GM23338 (cell line): ENCODE measurements around the gene ULK4. TPM values are rescaled to one million over a fixed set of nuclear protein-coding genes. Genes with fewer than 3 reads are reported as not detected.
A peak's percentile ranks its signal among the peaks of the same experiment; 100 is the strongest.

ENCODE experiments used
- ATAC-seq: fragments of 200-7000 bp; cut with Tn5 transposase; 3 replicates; pipeline ENCODE4 v1.9.1; 2020
- DNase-seq: peaks from one replicate; pipeline ENCODE4 v3.0.0-alpha.2; 2015; ENCODE audit warnings: low spot score
- H2AFZ ChIP-seq: fragments of 200-600 bp; sonication (generic); 2 replicates; pipeline ENCODE4 v1.8.0; 2016; ENCODE audit warnings: antibody characterized with exemption, mild to moderate bottlenecking, moderate library complexity
- H3F3A ChIP-seq: fragments of 200-600 bp; sonication (generic); replicated peaks from 2 replicates; pipeline ENCODE4 v1.8.0; 2017; ENCODE audit warnings: antibody characterized with exemption, mixed run types, low read depth
- H3K27ac ChIP-seq: fragments of 200-600 bp; sonication (generic); 2 replicates; pipeline ENCODE4 v1.6.1; 2016; ENCODE audit warnings: low read depth
- H3K27me3 ChIP-seq: fragments of 200-600 bp; sonication (generic); 2 replicates; pipeline ENCODE4 v1.8.0; 2016; ENCODE audit warnings: mild to moderate bottlenecking, mixed run types, moderate library complexity; ENCODE audit not compliant: insufficient read depth
- H3K36me3 ChIP-seq: fragments of 200-600 bp; sonication (generic); 2 replicates; pipeline ENCODE4 v1.8.0; 2016; ENCODE audit warnings: mild to moderate bottlenecking; ENCODE audit not compliant: insufficient read depth
- H3K4me1 ChIP-seq: fragments of 200-600 bp; sonication (generic); 2 replicates; pipeline ENCODE4 v1.8.0; 2016; ENCODE audit warnings: mild to moderate bottlenecking, moderate library complexity; ENCODE audit not compliant: insufficient read depth
- H3K4me2 ChIP-seq: fragments of 200-600 bp; sonication (generic); 2 replicates; pipeline ENCODE4 v1.7.1; 2017; ENCODE audit warnings: mixed run types
- H3K4me3 ChIP-seq: fragments of 200-600 bp; sonication (generic); 2 replicates; pipeline ENCODE4 v1.6.1; 2016; ENCODE audit warnings: mixed run types
- H3K79me2 ChIP-seq: fragments of 200-600 bp; sonication (generic); replicated peaks from 2 replicates; pipeline ENCODE4 v1.8.0; 2017; ENCODE audit warnings: mild to moderate bottlenecking; ENCODE audit not compliant: insufficient read depth
- H3K9me2 ChIP-seq: fragments of 200-600 bp; sonication (generic); 2 replicates; pipeline ENCODE4 v1.8.0; 2017; ENCODE audit not compliant: insufficient read depth
- H4K20me1 ChIP-seq: fragments of 200-600 bp; sonication (generic); replicated peaks from 2 replicates; pipeline ENCODE4 v1.8.0; 2017; ENCODE audit warnings: mild to moderate bottlenecking; ENCODE audit not compliant: insufficient read depth
- H3K27ac Mint-ChIP-seq: 2 replicates; pipeline ENCODE4 v1.8.0; 2020; ENCODE audit warnings: inconsistent platforms, mild to moderate bottlenecking, moderate library complexity, mixed read lengths
- H3K27me3 Mint-ChIP-seq: 3 replicates; pipeline ENCODE4 v1.8.0; 2022; ENCODE audit warnings: low read depth, mild to moderate bottlenecking, moderate library complexity, mixed read lengths, inconsistent platforms; ENCODE audit not compliant: insufficient read depth, poor library complexity
- H3K36me3 Mint-ChIP-seq: 3 replicates; pipeline ENCODE4 v1.8.0; 2021; ENCODE audit warnings: low read depth, mild to moderate bottlenecking, inconsistent platforms, moderate library complexity, mixed read lengths
- H3K4me1 Mint-ChIP-seq: 3 replicates; pipeline ENCODE4 v1.8.0; 2020; ENCODE audit warnings: mild to moderate bottlenecking, inconsistent platforms, mixed read lengths
- H3K4me3 Mint-ChIP-seq: 3 replicates; pipeline ENCODE4 v1.8.0; 2021; ENCODE audit warnings: moderate library complexity, mild to moderate bottlenecking, inconsistent platforms, mixed read lengths
- H3K9me3 Mint-ChIP-seq: 3 replicates; pipeline ENCODE4 v1.8.0; 2020; ENCODE audit warnings: moderate library complexity, mild to moderate bottlenecking, inconsistent platforms, mixed read lengths
- CREB1 ChIP-seq: fragments of 250-450 bp; sonication (Bioruptor Pico); IDR thresholded peaks from 2 replicates; pipeline ENCODE4 v1.5.0; 2020; ENCODE audit warnings: low read depth, mild to moderate bottlenecking, moderate library complexity
- EZH2 ChIP-seq: fragments of 200-600 bp; sonication (generic); IDR thresholded peaks from one replicate; pipeline ENCODE4 v1.8.0; 2017; ENCODE audit warnings: antibody characterized with exemption, mild to moderate bottlenecking, low read depth; ENCODE audit not compliant: unreplicated experiment
- EZH2phosphoT487 ChIP-seq: fragments of 200-600 bp; sonication (generic); IDR thresholded peaks from one replicate; pipeline ENCODE4 v1.8.1; 2018; ENCODE audit warnings: antibody characterized with exemption; ENCODE audit not compliant: unreplicated experiment
- JUNB ChIP-seq: IDR thresholded peaks from one replicate; pipeline ENCODE4 v1.6.1; 2016; ENCODE audit warnings: antibody characterized with exemption; ENCODE audit not compliant: unreplicated experiment
- STAT1 ChIP-seq: IDR thresholded peaks from one replicate; pipeline ENCODE4 v1.6.1; 2016; ENCODE audit warnings: antibody characterized with exemption; ENCODE audit not compliant: unreplicated experiment
- ZNF114 ChIP-seq: fragments of 250-450 bp; sonication (Bioruptor Pico); IDR thresholded peaks from 2 replicates; pipeline ENCODE4 v1.5.0; 2020; ENCODE audit warnings: mild to moderate bottlenecking, moderate library complexity
- polyA plus RNA-seq: library from polyadenylated mRNA; unstranded; fragments of >200 nt; fragmentation: Nextera tagmentation; extraction: Ambion mirVana; gene quantifications from 2 replicates; pipeline ENCODE4 v1.2.1, GENCODE V29; 2016
- total RNA-seq: library from RNA; depleted of rRNA; stranded (reverse); fragments of >200 nt; shearing (Covaris generic); gene quantifications from 2 replicates; pipeline ENCODE4 v1.2.3, GENCODE V29; 2014
- TF ChIP-seq, protein P1 (sequence below): fragments of 250-450 bp; sonication (Bioruptor Pico); IDR thresholded peaks from 2 replicates; pipeline ENCODE4 v1.5.0; 2020; ENCODE audit warnings: mild to moderate bottlenecking, moderate library complexity
- TF ChIP-seq, protein P2 (sequence below), 2 experiments: fragments of 200-600 bp in 1 of 2; sonication (generic) in 1 of 2; conservative IDR thresholded peaks; 2 replicates each; pipeline versions ENCODE4 v1.5.1 to v1.6.1; 2016 to 2017; ENCODE audit warnings: antibody characterized with exemption in 2 of 2, low read depth in 2 of 2, mild to moderate bottlenecking in 2 of 2, moderate library complexity in 1 of 2

ULK4 gene
- total and polyA plus RNA-seq, 2 experiments from 2014 or later: 20.8 to 41.4 TPM

DNA sequence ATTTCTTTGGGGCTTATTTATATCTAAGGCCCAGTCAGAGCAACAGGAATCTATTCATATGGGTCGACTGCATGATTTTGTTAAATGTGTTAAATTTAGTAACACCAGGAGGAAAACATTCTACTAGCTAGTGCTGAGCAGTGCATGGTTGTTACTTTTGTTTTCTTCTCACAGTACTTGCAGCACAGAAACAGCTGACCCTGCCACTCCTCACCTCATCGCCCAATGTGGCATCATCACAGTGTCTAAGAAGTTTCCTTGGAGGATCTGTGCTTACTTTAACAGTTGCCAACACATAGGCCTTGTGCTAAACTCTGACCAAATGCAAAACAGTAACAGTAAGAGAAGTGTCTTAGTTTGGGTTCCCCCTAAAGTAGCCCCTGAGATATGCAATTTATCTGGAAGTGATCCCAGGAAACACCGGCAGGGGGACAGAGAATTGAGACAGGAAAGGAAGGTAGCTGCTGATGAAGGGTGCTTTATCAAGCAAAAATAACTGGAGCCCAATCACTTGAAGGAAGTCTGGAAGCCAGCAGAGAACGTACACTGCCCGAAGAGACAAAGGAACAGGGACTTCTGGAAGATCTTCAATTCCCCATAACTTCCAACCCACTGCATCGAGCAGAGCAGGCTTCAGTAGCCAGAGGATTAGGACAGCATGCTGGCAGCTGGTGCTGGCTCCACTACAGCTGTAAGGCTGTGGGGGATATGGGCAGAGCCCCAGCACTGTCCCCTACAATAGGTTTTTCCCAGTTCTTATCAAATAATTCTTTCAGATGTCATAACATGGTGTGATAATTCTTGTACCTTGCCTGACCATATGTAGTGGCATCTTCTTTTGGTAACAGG is 36.0 kb upstream of the ULK4 start:
- ATAC-seq: peak; percentile 89
- 0 out of 2 replicates have a peak, but pooled peaks cover 5% of the 10 kb centered on the region for H3K4me1 ChIP-seq
- H3K27me3 Mint-ChIP-seq: peaks cover 2% of the 10 kb centered on the region
- no peak overlapping the region for H3K4me2 ChIP-seq
- no peak overlapping the region for H3K27ac ChIP-seq
- H3K4me1 Mint-ChIP-seq: peaks cover 7% of the 10 kb centered on the region; the same call in 2 of the 3 replicates
- peak; percentile 74 for DNase-seq
- H3K9me2 ChIP-seq: no peaks in the 10 kb centered on the region
- no peak overlapping the region for H3K4me3 Mint-ChIP-seq
- TF ChIP-seq, protein P1, sequence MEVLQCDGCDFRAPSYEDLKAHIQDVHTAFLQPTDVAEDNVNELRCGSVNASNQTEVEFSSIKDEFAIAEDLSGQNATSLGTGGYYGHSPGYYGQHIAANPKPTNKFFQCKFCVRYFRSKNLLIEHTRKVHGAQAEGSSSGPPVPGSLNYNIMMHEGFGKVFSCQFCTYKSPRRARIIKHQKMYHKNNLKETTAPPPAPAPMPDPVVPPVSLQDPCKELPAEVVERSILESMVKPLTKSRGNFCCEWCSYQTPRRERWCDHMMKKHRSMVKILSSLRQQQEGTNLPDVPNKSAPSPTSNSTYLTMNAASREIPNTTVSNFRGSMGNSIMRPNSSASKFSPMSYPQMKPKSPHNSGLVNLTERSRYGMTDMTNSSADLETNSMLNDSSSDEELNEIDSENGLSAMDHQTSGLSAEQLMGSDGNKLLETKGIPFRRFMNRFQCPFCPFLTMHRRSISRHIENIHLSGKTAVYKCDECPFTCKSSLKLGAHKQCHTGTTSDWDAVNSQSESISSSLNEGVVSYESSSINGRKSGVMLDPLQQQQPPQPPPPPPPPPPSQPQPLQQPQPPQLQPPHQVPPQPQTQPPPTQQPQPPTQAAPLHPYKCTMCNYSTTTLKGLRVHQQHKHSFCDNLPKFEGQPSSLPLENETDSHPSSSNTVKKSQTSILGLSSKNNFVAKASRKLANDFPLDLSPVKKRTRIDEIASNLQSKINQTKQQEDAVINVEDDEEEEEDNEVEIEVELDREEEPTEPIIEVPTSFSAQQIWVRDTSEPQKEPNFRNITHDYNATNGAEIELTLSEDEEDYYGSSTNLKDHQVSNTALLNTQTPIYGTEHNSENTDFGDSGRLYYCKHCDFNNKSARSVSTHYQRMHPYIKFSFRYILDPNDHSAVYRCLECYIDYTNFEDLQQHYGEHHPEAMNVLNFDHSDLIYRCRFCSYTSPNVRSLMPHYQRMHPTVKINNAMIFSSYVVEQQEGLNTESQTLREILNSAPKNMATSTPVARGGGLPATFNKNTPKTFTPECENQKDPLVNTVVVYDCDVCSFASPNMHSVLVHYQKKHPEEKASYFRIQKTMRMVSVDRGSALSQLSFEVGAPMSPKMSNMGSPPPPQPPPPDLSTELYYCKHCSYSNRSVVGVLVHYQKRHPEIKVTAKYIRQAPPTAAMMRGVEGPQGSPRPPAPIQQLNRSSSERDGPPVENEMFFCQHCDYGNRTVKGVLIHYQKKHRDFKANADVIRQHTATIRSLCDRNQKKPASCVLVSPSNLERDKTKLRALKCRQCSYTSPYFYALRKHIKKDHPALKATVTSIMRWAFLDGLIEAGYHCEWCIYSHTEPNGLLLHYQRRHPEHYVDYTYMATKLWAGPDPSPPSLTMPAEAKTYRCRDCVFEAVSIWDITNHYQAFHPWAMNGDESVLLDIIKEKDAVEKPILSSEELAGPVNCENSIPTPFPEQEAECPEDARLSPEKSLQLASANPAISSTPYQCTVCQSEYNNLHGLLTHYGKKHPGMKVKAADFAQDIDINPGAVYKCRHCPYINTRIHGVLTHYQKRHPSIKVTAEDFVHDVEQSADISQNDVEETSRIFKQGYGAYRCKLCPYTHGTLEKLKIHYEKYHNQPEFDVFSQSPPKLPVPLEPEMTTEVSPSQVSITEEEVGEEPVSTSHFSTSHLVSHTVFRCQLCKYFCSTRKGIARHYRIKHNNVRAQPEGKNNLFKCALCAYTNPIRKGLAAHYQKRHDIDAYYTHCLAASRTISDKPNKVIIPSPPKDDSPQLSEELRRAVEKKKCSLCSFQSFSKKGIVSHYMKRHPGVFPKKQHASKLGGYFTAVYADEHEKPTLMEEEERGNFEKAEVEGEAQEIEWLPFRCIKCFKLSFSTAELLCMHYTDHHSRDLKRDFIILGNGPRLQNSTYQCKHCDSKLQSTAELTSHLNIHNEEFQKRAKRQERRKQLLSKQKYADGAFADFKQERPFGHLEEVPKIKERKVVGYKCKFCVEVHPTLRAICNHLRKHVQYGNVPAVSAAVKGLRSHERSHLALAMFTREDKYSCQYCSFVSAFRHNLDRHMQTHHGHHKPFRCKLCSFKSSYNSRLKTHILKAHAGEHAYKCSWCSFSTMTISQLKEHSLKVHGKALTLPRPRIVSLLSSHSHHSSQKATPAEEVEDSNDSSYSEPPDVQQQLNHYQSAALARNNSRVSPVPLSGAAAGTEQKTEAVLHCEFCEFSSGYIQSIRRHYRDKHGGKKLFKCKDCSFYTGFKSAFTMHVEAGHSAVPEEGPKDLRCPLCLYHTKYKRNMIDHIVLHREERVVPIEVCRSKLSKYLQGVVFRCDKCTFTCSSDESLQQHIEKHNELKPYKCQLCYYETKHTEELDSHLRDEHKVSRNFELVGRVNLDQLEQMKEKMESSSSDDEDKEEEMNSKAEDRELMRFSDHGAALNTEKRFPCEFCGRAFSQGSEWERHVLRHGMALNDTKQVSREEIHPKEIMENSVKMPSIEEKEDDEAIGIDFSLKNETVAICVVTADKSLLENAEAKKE: no peak
- TF ChIP-seq CREB1: no peak
- TF ChIP-seq JUNB: no peak
- TF ChIP-seq STAT1: no peak
- TF ChIP-seq EZH2: no peak
- TF ChIP-seq EZH2phosphoT487: no peak
- TF ChIP-seq, protein P2, sequence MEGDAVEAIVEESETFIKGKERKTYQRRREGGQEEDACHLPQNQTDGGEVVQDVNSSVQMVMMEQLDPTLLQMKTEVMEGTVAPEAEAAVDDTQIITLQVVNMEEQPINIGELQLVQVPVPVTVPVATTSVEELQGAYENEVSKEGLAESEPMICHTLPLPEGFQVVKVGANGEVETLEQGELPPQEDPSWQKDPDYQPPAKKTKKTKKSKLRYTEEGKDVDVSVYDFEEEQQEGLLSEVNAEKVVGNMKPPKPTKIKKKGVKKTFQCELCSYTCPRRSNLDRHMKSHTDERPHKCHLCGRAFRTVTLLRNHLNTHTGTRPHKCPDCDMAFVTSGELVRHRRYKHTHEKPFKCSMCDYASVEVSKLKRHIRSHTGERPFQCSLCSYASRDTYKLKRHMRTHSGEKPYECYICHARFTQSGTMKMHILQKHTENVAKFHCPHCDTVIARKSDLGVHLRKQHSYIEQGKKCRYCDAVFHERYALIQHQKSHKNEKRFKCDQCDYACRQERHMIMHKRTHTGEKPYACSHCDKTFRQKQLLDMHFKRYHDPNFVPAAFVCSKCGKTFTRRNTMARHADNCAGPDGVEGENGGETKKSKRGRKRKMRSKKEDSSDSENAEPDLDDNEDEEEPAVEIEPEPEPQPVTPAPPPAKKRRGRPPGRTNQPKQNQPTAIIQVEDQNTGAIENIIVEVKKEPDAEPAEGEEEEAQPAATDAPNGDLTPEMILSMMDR (conservative IDR thresholded peaks at IDR 0.05; ENCODE audit: low read depth in 2 of 2): peak; percentile 55 to 59
- TF ChIP-seq ZNF114 (CRISPR knock-in tag): no peak
- no peaks in the 10 kb centered on the region for H3K79me2 ChIP-seq
- H3K27me3 ChIP-seq: no peaks in the 10 kb centered on the region
- H3F3A ChIP-seq: no peaks in the 10 kb centered on the region
- H4K20me1 ChIP-seq: no peaks in the 10 kb centered on the region
- H2AFZ ChIP-seq: peak overlapping the region; percentile 91
- no peak overlapping the region for H3K4me3 ChIP-seq
- H3K9me3 Mint-ChIP-seq: peaks cover 11% of the 10 kb centered on the region
- no peak overlapping the region for H3K27ac Mint-ChIP-seq
- peaks cover 8% of the 10 kb centered on the region; the same call in 2 of the 3 replicates for H3K36me3 Mint-ChIP-seq
- no peaks in the 10 kb centered on the region; the same call in 1 of the 2 replicates for H3K36me3 ChIP-seq
